HEK293 (cell line): Measurements from ENCODE around the gene CSTPP1.

Source experiments
- EGR2 ChIP-seq: fragments of 450-650 bp; formaldehyde crosslinking; IDR thresholded peaks from 2 replicates; pipeline ENCODE4 v1.5.1; 2016; ENCODE audit warnings: low read depth, missing biosample characterization, missing genetic modification characterization
- HOXD13 ChIP-seq: sonication (generic); formaldehyde crosslinking; IDR thresholded peaks from 2 replicates; pipeline ENCODE4 v1.8.0; 2022; ENCODE audit warnings: missing genetic modification reagents, borderline replicate concordance
- KLF9 ChIP-seq: fragments of 450-650 bp; formaldehyde crosslinking; IDR thresholded peaks from 2 replicates; pipeline ENCODE4 v1.5.1; 2016; ENCODE audit warnings: missing biosample characterization, missing genetic modification characterization, low read depth
- TRIM28 ChIP-seq: IDR thresholded peaks from 2 replicates; pipeline ENCODE4 v1.6.1; 2011; ENCODE audit warnings: low read length, control low read depth, borderline replicate concordance
- ZFP41 ChIP-seq: fragments of 450-650 bp; formaldehyde crosslinking; IDR thresholded peaks from 2 replicates; pipeline ENCODE4 v1.5.1; 2016; ENCODE audit warnings: missing biosample characterization, missing genetic modification characterization, borderline replicate concordance
- ZNF114 ChIP-seq: fragments of 450-650 bp; formaldehyde crosslinking; IDR thresholded peaks from 2 replicates; pipeline ENCODE4 v1.5.0; 2017; ENCODE audit warnings: missing biosample characterization, missing genetic modification characterization
- ZNF140 ChIP-seq: fragments of 450-650 bp; formaldehyde crosslinking; IDR thresholded peaks from 2 replicates; pipeline ENCODE4 v1.5.1; 2016; ENCODE audit warnings: missing biosample characterization, missing genetic modification characterization
- ZNF175 ChIP-seq: fragments of 450-650 bp; formaldehyde crosslinking; IDR thresholded peaks from 2 replicates; pipeline ENCODE4 v1.5.1; 2016; ENCODE audit warnings: missing biosample characterization, missing genetic modification characterization
- ZNF19 ChIP-seq: fragments of 450-650 bp; formaldehyde crosslinking; IDR thresholded peaks from 2 replicates; pipeline ENCODE4; 2016; ENCODE audit warnings: missing biosample characterization, missing genetic modification characterization, low read depth
- ZNF24 ChIP-seq: fragments of 450-650 bp; formaldehyde crosslinking; IDR thresholded peaks from 2 replicates; pipeline ENCODE4 v1.5.1; 2016; ENCODE audit warnings: missing biosample characterization, missing genetic modification characterization
- ZNF266 ChIP-seq: fragments of 450-650 bp; formaldehyde crosslinking; IDR thresholded peaks from 2 replicates; pipeline ENCODE4 v1.5.1; 2016; ENCODE audit warnings: missing biosample characterization, missing genetic modification characterization, low read depth
- ZNF335 ChIP-seq: fragments of 450-650 bp; formaldehyde crosslinking; conservative IDR thresholded peaks from 2 replicates; pipeline ENCODE4 v1.5.1; 2016; ENCODE audit warnings: missing biosample characterization, missing genetic modification characterization
- ZNF391 ChIP-seq: fragments of 450-650 bp; formaldehyde crosslinking; IDR thresholded peaks from 2 replicates; pipeline ENCODE4 v1.5.1; 2016; ENCODE audit warnings: low read depth, missing biosample characterization, missing genetic modification characterization, borderline replicate concordance
- ZNF394 ChIP-seq: fragments of 450-650 bp; formaldehyde crosslinking; IDR thresholded peaks from 2 replicates; pipeline ENCODE4 v1.5.1; 2016; ENCODE audit warnings: missing biosample characterization, missing genetic modification characterization, mild to moderate bottlenecking, moderate library complexity, borderline replicate concordance
- ZNF514 ChIP-seq: fragments of 450-650 bp; formaldehyde crosslinking; IDR thresholded peaks from 2 replicates; pipeline ENCODE4 v1.5.1; 2016; ENCODE audit warnings: missing biosample characterization, missing genetic modification characterization
- ZNF548 ChIP-seq: fragments of 450-650 bp; formaldehyde crosslinking; IDR thresholded peaks from 2 replicates; pipeline ENCODE4 v1.5.1; 2016; ENCODE audit warnings: missing biosample characterization, missing genetic modification characterization
- ZNF560 ChIP-seq: fragments of 450-650 bp; formaldehyde crosslinking; IDR thresholded peaks from 2 replicates; pipeline ENCODE4 v1.5.1; 2017; ENCODE audit warnings: missing biosample characterization, missing genetic modification characterization, borderline replicate concordance
- ZNF585B ChIP-seq: fragments of 450-650 bp; formaldehyde crosslinking; IDR thresholded peaks from 2 replicates; pipeline ENCODE4 v1.5.1; 2016; ENCODE audit warnings: missing biosample characterization, missing genetic modification characterization
- ZNF629 ChIP-seq: fragments of 450-650 bp; formaldehyde crosslinking; IDR thresholded peaks from 2 replicates; pipeline ENCODE4 v1.5.1; 2017; ENCODE audit warnings: missing biosample characterization, missing genetic modification characterization
- ZNF654 ChIP-seq: fragments of 450-650 bp; formaldehyde crosslinking; IDR thresholded peaks from 2 replicates; pipeline ENCODE4 v1.5.1; 2016; ENCODE audit warnings: low read depth, missing biosample characterization, missing genetic modification characterization
- ZNF701 ChIP-seq: fragments of 450-650 bp; formaldehyde crosslinking; IDR thresholded peaks from 2 replicates; pipeline ENCODE4 v1.5.1; 2016; ENCODE audit warnings: missing biosample characterization, missing genetic modification characterization
- ZNF830 ChIP-seq: fragments of 450-650 bp; IDR thresholded peaks from 2 replicates; pipeline ENCODE4 v1.5.0; 2018; ENCODE audit warnings: missing biosample characterization, missing genetic modification characterization, low read depth, mild to moderate bottlenecking, moderate library complexity
- ZXDB ChIP-seq: fragments of 450-650 bp; formaldehyde crosslinking; IDR thresholded peaks from 2 replicates; pipeline ENCODE4 v1.5.1; 2016; ENCODE audit warnings: missing biosample characterization, missing genetic modification characterization
- TF ChIP-seq, protein P1 (sequence below): fragments of 450-650 bp; formaldehyde crosslinking; IDR thresholded peaks from 2 replicates; pipeline ENCODE4 v1.5.1; 2016; ENCODE audit warnings: missing biosample characterization, missing genetic modification characterization, borderline replicate concordance
- TF ChIP-seq, protein P2 (sequence below): fragments of 450-650 bp; IDR thresholded peaks from 2 replicates; pipeline ENCODE4 v1.5.1; 2018; ENCODE audit warnings: missing biosample characterization, mild to moderate bottlenecking, missing genetic modification characterization
- TF ChIP-seq, protein P3 (sequence below): fragments of 450-650 bp; formaldehyde crosslinking; IDR thresholded peaks from 2 replicates; pipeline ENCODE4 v1.5.1; 2017; ENCODE audit warnings: missing biosample characterization, missing genetic modification characterization
- TF ChIP-seq, protein P4 (sequence below): fragments of 450-650 bp; formaldehyde crosslinking; IDR thresholded peaks from 2 replicates; pipeline ENCODE4 v1.5.1; 2017; ENCODE audit warnings: missing biosample characterization, mild to moderate bottlenecking, missing genetic modification characterization, moderate library complexity
- TF ChIP-seq, protein P5 (sequence below): fragments of 450-650 bp; formaldehyde crosslinking; IDR thresholded peaks from 2 replicates; pipeline ENCODE4 v1.5.1; 2016; ENCODE audit warnings: missing biosample characterization, missing genetic modification characterization
- TF ChIP-seq, protein P6 (sequence below): fragments of 450-650 bp; formaldehyde crosslinking; IDR thresholded peaks from 2 replicates; pipeline ENCODE4 v1.5.1; 2017; ENCODE audit warnings: missing biosample characterization, missing genetic modification characterization

Gene CSTPP1

DNA sequence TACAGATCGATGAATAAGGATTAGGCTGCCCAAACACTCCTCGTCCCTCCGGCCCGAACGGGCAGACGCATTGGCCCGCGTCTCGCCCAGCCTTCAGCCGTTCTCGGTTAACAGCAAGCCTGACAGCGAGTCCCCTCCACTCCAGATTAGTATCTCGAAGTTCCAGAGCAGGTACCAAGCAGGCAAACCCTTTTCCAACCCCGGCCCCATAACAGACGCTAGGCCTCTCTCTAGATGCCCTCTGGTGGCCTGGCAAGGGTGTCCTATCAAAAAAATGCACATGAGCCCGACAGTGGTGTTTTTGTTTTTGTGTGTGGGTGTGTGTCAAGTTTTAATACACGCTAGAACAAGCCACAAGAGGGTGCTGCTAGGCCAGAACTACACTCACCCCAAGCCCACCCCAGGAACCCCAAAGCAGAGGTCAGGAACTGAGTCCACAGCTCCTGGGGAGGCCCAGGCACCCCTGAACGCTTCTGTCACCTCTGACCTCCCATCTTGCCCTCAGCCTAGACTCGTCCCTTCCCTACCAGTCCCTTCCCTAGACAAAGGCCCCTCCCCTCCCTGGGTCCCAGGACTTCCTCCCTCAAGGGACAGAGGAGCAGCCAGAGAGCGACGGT lies 240.8 kb downstream of the CSTPP1 start (continued):
- no peak for TF ChIP-seq ZXDB (tag by site-specific recombination)
- TF ChIP-seq, protein P1, sequence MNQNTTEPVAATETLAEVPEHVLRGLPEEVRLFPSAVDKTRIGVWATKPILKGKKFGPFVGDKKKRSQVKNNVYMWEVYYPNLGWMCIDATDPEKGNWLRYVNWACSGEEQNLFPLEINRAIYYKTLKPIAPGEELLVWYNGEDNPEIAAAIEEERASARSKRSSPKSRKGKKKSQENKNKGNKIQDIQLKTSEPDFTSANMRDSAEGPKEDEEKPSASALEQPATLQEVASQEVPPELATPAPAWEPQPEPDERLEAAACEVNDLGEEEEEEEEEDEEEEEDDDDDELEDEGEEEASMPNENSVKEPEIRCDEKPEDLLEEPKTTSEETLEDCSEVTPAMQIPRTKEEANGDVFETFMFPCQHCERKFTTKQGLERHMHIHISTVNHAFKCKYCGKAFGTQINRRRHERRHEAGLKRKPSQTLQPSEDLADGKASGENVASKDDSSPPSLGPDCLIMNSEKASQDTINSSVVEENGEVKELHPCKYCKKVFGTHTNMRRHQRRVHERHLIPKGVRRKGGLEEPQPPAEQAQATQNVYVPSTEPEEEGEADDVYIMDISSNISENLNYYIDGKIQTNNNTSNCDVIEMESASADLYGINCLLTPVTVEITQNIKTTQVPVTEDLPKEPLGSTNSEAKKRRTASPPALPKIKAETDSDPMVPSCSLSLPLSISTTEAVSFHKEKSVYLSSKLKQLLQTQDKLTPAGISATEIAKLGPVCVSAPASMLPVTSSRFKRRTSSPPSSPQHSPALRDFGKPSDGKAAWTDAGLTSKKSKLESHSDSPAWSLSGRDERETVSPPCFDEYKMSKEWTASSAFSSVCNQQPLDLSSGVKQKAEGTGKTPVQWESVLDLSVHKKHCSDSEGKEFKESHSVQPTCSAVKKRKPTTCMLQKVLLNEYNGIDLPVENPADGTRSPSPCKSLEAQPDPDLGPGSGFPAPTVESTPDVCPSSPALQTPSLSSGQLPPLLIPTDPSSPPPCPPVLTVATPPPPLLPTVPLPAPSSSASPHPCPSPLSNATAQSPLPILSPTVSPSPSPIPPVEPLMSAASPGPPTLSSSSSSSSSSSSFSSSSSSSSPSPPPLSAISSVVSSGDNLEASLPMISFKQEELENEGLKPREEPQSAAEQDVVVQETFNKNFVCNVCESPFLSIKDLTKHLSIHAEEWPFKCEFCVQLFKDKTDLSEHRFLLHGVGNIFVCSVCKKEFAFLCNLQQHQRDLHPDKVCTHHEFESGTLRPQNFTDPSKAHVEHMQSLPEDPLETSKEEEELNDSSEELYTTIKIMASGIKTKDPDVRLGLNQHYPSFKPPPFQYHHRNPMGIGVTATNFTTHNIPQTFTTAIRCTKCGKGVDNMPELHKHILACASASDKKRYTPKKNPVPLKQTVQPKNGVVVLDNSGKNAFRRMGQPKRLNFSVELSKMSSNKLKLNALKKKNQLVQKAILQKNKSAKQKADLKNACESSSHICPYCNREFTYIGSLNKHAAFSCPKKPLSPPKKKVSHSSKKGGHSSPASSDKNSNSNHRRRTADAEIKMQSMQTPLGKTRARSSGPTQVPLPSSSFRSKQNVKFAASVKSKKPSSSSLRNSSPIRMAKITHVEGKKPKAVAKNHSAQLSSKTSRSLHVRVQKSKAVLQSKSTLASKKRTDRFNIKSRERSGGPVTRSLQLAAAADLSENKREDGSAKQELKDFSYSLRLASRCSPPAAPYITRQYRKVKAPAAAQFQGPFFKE (tag by site-specific recombination), result no peak
- TF ChIP-seq ZNF175 (tag by site-specific recombination), result no peak
- TF ChIP-seq, protein P2, sequence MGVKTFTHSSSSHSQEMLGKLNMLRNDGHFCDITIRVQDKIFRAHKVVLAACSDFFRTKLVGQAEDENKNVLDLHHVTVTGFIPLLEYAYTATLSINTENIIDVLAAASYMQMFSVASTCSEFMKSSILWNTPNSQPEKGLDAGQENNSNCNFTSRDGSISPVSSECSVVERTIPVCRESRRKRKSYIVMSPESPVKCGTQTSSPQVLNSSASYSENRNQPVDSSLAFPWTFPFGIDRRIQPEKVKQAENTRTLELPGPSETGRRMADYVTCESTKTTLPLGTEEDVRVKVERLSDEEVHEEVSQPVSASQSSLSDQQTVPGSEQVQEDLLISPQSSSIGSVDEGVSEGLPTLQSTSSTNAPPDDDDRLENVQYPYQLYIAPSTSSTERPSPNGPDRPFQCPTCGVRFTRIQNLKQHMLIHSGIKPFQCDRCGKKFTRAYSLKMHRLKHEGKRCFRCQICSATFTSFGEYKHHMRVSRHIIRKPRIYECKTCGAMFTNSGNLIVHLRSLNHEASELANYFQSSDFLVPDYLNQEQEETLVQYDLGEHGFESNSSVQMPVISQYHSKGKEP (tag by site-specific recombination), result no peak
- TF ChIP-seq, protein P3, sequence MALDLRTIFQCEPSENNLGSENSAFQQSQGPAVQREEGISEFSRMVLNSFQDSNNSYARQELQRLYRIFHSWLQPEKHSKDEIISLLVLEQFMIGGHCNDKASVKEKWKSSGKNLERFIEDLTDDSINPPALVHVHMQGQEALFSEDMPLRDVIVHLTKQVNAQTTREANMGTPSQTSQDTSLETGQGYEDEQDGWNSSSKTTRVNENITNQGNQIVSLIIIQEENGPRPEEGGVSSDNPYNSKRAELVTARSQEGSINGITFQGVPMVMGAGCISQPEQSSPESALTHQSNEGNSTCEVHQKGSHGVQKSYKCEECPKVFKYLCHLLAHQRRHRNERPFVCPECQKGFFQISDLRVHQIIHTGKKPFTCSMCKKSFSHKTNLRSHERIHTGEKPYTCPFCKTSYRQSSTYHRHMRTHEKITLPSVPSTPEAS (tag by site-specific recombination), result peak; percentile 37; the same call in 1 of the 2 replicates
- no peak for TF ChIP-seq ZNF548 (tag by site-specific recombination)
- TF ChIP-seq ZNF629 (tag by site-specific recombination), result no peak; the same call in 1 of the 2 replicates
- no peak for TF ChIP-seq ZNF114
- no peak for TF ChIP-seq HOXD13
- peak; percentile 68 for TF ChIP-seq ZNF654 (tag by site-specific recombination)
- peak; percentile 61 for TF ChIP-seq KLF9 (tag by site-specific recombination)
- 0 out of 2 replicates have a peak, but pooled peaks have one; percentile 9 for TF ChIP-seq EGR2
- TF ChIP-seq ZNF24 (tag by site-specific recombination), result no peak
- TF ChIP-seq, protein P4, sequence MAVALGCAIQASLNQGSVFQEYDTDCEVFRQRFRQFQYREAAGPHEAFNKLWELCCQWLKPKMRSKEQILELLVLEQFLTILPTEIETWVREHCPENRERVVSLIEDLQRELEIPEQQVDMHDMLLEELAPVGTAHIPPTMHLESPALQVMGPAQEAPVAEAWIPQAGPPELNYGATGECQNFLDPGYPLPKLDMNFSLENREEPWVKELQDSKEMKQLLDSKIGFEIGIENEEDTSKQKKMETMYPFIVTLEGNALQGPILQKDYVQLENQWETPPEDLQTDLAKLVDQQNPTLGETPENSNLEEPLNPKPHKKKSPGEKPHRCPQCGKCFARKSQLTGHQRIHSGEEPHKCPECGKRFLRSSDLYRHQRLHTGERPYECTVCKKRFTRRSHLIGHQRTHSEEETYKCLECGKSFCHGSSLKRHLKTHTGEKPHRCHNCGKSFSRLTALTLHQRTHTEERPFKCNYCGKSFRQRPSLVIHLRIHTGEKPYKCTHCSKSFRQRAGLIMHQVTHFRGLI, result peak; percentile 47; the same call in 1 of the 2 replicates
- TF ChIP-seq ZNF19 (tag by site-specific recombination), result no peak
- no peak; the same call in 1 of the 2 replicates for TF ChIP-seq ZNF394 (tag by site-specific recombination)
- TF ChIP-seq ZNF560, result no peak
- no peak for TF ChIP-seq ZNF266
- no peak for TF ChIP-seq ZNF391 (tag by site-specific recombination)
- no peak for TF ChIP-seq ZNF514
- TF ChIP-seq ZNF140, result no peak
- TF ChIP-seq ZNF335 (tag by site-specific recombination), result peak; percentile 83
- TF ChIP-seq ZNF585B (tag by site-specific recombination), result no peak
- TF ChIP-seq, protein P5, sequence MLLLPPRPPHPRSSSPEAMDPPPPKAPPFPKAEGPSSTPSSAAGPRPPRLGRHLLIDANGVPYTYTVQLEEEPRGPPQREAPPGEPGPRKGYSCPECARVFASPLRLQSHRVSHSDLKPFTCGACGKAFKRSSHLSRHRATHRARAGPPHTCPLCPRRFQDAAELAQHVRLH, result no peak
- TF ChIP-seq, protein P6, sequence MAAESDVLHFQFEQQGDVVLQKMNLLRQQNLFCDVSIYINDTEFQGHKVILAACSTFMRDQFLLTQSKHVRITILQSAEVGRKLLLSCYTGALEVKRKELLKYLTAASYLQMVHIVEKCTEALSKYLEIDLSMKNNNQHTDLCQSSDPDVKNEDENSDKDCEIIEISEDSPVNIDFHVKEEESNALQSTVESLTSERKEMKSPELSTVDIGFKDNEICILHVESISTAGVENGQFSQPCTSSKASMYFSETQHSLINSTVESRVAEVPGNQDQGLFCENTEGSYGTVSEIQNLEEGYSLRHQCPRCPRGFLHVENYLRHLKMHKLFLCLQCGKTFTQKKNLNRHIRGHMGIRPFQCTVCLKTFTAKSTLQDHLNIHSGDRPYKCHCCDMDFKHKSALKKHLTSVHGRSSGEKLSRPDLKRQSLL (tag by site-specific recombination), result no peak
- no peak for TF ChIP-seq ZNF701 (tag by site-specific recombination)
- TF ChIP-seq ZNF830 (tag by site-specific recombination), result no peak
- no peak for TF ChIP-seq TRIM28
- no peak for TF ChIP-seq ZFP41 (tag by site-specific recombination)
